Keratinocyte (primary cell): ENCODE measurements around the gene SETD1B. TPM values are rescaled to one million over a fixed set of nuclear protein-coding genes. Genes with fewer than 3 reads are reported as not detected.

Source experiments
- DNase-seq: peaks from one replicate; pipeline ENCODE4 v3.0.0-alpha.2; 2011; ENCODE audit warnings: low read depth, missing footprints, low spot score
- FAIRE-seq: peaks from 2 replicates; lab custom pipeline; 2011; peaks lifted over from hg19 to GRCh38; lab: Jason Lieb, UNC
- H2AFZ ChIP-seq: 2 replicates; pipeline ENCODE4 v1.6.0; 2012; ENCODE audit warnings: low read length, control low read depth, inconsistent platforms; ENCODE audit not compliant: control insufficient read depth
- H3K27ac ChIP-seq: 2 replicates; pipeline ENCODE4 v1.5.1; 2011; ENCODE audit warnings: low read length; ENCODE audit not compliant: control insufficient read depth, insufficient read depth
- H3K27me3 ChIP-seq: 3 replicates; pipeline ENCODE4 v1.6.0; 2011; ENCODE audit warnings: low read length; ENCODE audit not compliant: control insufficient read depth, insufficient read depth; ENCODE audit errors: extremely low read depth
- H3K36me3 ChIP-seq, 2 experiments: 2 replicates in 1 of 2; 3 replicates in 1 of 2; pipeline ENCODE4 v1.5.1; 2011; ENCODE audit warnings: low read length in 2 of 2, mild to moderate bottlenecking in 1 of 2; ENCODE audit not compliant: control insufficient read depth in 2 of 2, insufficient read depth in 2 of 2; ENCODE audit errors: extremely low read depth in 1 of 2
- H3K4me1 ChIP-seq: 3 replicates; pipeline ENCODE4 v1.5.1; 2011; ENCODE audit warnings: low read length; ENCODE audit not compliant: control insufficient read depth, insufficient read depth; ENCODE audit errors: extremely low read depth
- H3K4me2 ChIP-seq: 3 replicates; pipeline ENCODE4 v1.6.0; 2011; ENCODE audit warnings: low read depth, low read length; ENCODE audit not compliant: control insufficient read depth, insufficient read depth; ENCODE audit errors: extremely low read depth
- H3K4me3 ChIP-seq, 3 experiments: fragments of 200-600 bp in 1 of 3; sonication (generic) in 1 of 3; 2 replicates in 2 of 3; 3 replicates in 1 of 3; pipeline ENCODE4 v1.5.1; 2011 to 2016; ENCODE audit warnings: low read length in 3 of 3, mild to moderate bottlenecking in 3 of 3, control low read depth in 2 of 3, inconsistent platforms in 1 of 3, low read depth in 1 of 3, mixed read lengths in 1 of 3, mixed run types in 1 of 3, moderate library complexity in 1 of 3; ENCODE audit not compliant: control insufficient read depth in 2 of 3, insufficient read depth in 2 of 3; ENCODE audit errors: extremely low read depth in 1 of 3
- H3K79me2 ChIP-seq: 2 replicates; pipeline ENCODE4 v1.6.0; 2012; ENCODE audit warnings: low read length; ENCODE audit not compliant: control insufficient read depth, insufficient read depth
- H3K9ac ChIP-seq: 3 replicates; pipeline ENCODE4 v1.6.0; 2011; ENCODE audit warnings: low read length; ENCODE audit not compliant: control insufficient read depth, insufficient read depth; ENCODE audit errors: extremely low read depth
- H3K9me1 ChIP-seq: 3 replicates; pipeline ENCODE4 v1.6.0; 2011; ENCODE audit warnings: low read length; ENCODE audit not compliant: control insufficient read depth, insufficient read depth; ENCODE audit errors: extremely low read depth
- H3K9me3 ChIP-seq: 2 replicates; pipeline ENCODE4 v1.5.1; 2012; ENCODE audit warnings: low read depth, low read length; ENCODE audit not compliant: control insufficient read depth
- H4K20me1 ChIP-seq: 3 replicates; pipeline ENCODE4 v1.6.0; 2011; ENCODE audit warnings: low read length; ENCODE audit not compliant: control insufficient read depth, insufficient read depth; ENCODE audit errors: extremely low read depth
- EZH2 ChIP-seq: IDR thresholded peaks from one replicate; pipeline ENCODE4 v1.6.1; 2012; ENCODE audit warnings: inconsistent platforms, mild to moderate bottlenecking, low read length, moderate library complexity
- dilution Hi-C: fragments of 300-500 bp; cut with MboI; formaldehyde crosslinking; loops from one replicate; pipeline ENCODE4 v1.7.0; 2020; ENCODE audit warnings: low sequenced_read_pairs; ENCODE audit not compliant: extremely low pct_ligation_motif_present
- polyA plus RNA-seq, 5 experiments: library from polyadenylated mRNA; depleted of rRNA in 3 of 5; stranded (reverse) in 3 of 5; stranded (forward) in 1 of 5; unstranded in 1 of 5; fragments of >200 nt; gene quantifications; 1 replicate in 1 of 5; 2 replicates in 3 of 5; 3 replicates in 1 of 5; pipeline versions ENCODE4 v1.2.1 to v1.2.3, GENCODE V29; 2011 to 2012; ENCODE audit warnings: missing spikeins in 2 of 5, low read depth in 1 of 5, low replicate concordance in 1 of 5
- TF ChIP-seq, protein P1 (sequence below), 3 experiments: IDR thresholded peaks in 1 of 3; conservative IDR thresholded peaks in 1 of 3; optimal IDR thresholded peaks in 1 of 3; 2 replicates in 2 of 3; 3 replicates in 1 of 3; pipeline versions ENCODE3 to v1.5.1; 2011; ENCODE audit warnings: low read length in 3 of 3, mild to moderate bottlenecking in 3 of 3, moderate library complexity in 2 of 3, control low read depth in 1 of 3, inconsistent platforms in 1 of 3; ENCODE audit not compliant: insufficient read depth in 2 of 3; ENCODE audit errors: extremely low read depth in 1 of 3

The SETD1B gene
- polyA plus RNA-seq, 1 donor (not counting 4 experiments of a cell fraction or from before 2014, with no cell fraction given), result 0.72 TPM

DNA sequence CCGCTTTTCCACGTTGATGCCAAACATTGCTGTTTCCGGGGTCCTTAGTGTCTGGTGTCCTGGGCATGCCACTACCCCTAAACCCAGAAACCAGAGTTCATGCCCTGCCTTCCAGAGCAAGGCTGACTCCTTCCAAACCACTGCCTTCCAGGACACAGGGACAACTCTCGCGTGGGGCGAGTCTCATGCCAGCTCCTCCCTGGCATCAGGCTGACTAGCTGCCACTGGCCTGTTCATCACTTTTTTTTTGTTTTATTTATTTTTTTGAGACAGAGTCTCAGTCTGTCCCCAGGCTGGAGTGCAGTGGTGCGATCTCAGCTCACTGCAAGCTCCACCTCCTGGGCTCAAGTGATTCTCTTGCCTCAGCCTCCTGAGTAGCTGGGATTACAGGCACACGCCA lies 4.8 kb downstream of the SETD1B start:
- FAIRE-seq (no peak), DNase-seq (no peak)
- Histone ChIP-seq H2AFZ (no peak overlapping the region), H3K36me3 (peaks cover 32 to 33% of the 10 kb centered on the region in 2 experiments), H3K9me1 (no peaks in the 10 kb centered on the region), H4K20me1 (peaks cover 20% of the 10 kb centered on the region), H3K79me2 (peaks cover 79% of the 10 kb centered on the region), H3K27me3 (no peaks in the 10 kb centered on the region), H3K4me2 (no peak overlapping the region), H3K9ac (no peak overlapping the region), H3K9me3 (no peaks in the 10 kb centered on the region), H3K27ac (no peak overlapping the region), H3K4me1 (peaks cover 40% of the 10 kb centered on the region), H3K4me3 (no peak overlapping the region)
- dilution Hi-C loops, result no loop called here
- no peak for TF ChIP-seq EZH2
- TF ChIP-seq, protein P1, sequence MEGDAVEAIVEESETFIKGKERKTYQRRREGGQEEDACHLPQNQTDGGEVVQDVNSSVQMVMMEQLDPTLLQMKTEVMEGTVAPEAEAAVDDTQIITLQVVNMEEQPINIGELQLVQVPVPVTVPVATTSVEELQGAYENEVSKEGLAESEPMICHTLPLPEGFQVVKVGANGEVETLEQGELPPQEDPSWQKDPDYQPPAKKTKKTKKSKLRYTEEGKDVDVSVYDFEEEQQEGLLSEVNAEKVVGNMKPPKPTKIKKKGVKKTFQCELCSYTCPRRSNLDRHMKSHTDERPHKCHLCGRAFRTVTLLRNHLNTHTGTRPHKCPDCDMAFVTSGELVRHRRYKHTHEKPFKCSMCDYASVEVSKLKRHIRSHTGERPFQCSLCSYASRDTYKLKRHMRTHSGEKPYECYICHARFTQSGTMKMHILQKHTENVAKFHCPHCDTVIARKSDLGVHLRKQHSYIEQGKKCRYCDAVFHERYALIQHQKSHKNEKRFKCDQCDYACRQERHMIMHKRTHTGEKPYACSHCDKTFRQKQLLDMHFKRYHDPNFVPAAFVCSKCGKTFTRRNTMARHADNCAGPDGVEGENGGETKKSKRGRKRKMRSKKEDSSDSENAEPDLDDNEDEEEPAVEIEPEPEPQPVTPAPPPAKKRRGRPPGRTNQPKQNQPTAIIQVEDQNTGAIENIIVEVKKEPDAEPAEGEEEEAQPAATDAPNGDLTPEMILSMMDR (optimal IDR thresholded peaks at IDR 0.05 in 1 of 3, IDR thresholded peaks at IDR 0.05 in 1 of 3, conservative IDR thresholded peaks at IDR 0.05 in 1 of 3; ENCODE audit: extremely low read depth in 1 of 3, insufficient read depth in 2 of 3, low read length in 3 of 3), result no peak

GRCh38 chr12:121809712-121810116 lies 5.9 kb downstream of the SETD1B start:
- peaks cover 84% of the 10 kb centered on the region for H3K79me2 ChIP-seq
- no peak for FAIRE-seq
- peaks cover 20% of the 10 kb centered on the region for H4K20me1 ChIP-seq
- DNase-seq, result no peak
- no peaks in the 10 kb centered on the region for H3K9me1 ChIP-seq
- TF ChIP-seq EZH2, result no peak
- TF ChIP-seq, protein P1 (optimal IDR thresholded peaks at IDR 0.05 in 1 of 3, IDR thresholded peaks at IDR 0.05 in 1 of 3, conservative IDR thresholded peaks at IDR 0.05 in 1 of 3; ENCODE audit: extremely low read depth in 1 of 3, insufficient read depth in 2 of 3, low read length in 3 of 3), result no peak
- no peak overlapping the region for H3K4me2 ChIP-seq
- H2AFZ ChIP-seq, result no peak overlapping the region
- dilution Hi-C loops, result no loop called here
- H3K27me3 ChIP-seq, result no peaks in the 10 kb centered on the region
- no peak overlapping the region for H3K27ac ChIP-seq
- H3K36me3 ChIP-seq, result peaks cover 37 to 38% of the 10 kb centered on the region in 2 experiments
- peaks cover 42% of the 10 kb centered on the region for H3K4me1 ChIP-seq
- H3K4me3 ChIP-seq, result no peak overlapping the region
- no peak overlapping the region for H3K9ac ChIP-seq
- no peaks in the 10 kb centered on the region for H3K9me3 ChIP-seq
